Stimulated activated CD4-positive, alpha-beta T cell treated with anti-CD3 and anti-CD28 coated beads, Interleukin-1b, Interleukin-23, amount 100 ng/mL, for 1 hour (primary cell): ENCODE results near the gene F9.

Source experiments
- DNase-seq, 2 donors: peaks; one replicate each; pipeline ENCODE4 v3.0.0-alpha.2; 2020; ENCODE audit warnings: low read depth in 2 of 2

Gene F9

DNA sequence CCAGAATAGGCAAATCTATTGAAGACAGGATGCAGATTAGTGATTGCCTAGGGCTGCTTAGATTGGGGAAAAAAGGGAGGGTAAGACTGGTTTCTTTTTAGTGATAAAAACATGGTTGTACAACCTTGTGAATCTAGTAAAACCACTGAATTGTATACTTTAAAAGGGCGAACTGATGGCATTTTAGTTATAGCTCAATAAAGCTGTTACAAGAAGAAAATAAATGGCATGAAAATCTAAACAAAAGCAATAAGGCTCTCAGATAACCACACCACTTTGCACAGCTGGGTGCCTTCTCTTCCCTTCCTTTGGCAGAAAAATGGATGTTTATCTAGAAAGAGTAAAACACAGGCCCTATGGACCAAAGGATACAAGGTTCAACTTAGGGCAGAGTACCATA, 69.6 kb downstream of the F9 start:
- no peak for DNase-seq
